Left lung (tissue), 10 donors: Measurements from ENCODE around the gene RLF. TPM values are rescaled to one million over a fixed set of nuclear protein-coding genes. Genes with fewer than 3 reads are reported as not detected.
A peak's percentile ranks its signal among the peaks of the same experiment; 100 is the strongest.

Source experiments
- ATAC-seq: fragments of 200-7000 bp; cut with Tn5 transposase; one replicate; pipeline ENCODE4 v1.9.1; 2020; ENCODE audit warnings: moderate library complexity
- DNase-seq, 4 donors: peaks; one replicate each; pipeline ENCODE4 v3.0.0-alpha.2; 2013 to 2020
- H3K27ac ChIP-seq, 2 donors: fragments of 200-600 bp; sonication (generic) in 1 of 2; one replicate each; pipeline versions ENCODE4 v1.5.0 to v1.8.0; 2020 to 2021
- H3K27me3 ChIP-seq, 2 donors: fragments of 200-600 bp; sonication (generic) in 1 of 2; one replicate each; pipeline versions ENCODE4 v1.5.0 to v1.8.0; 2020 to 2021
- H3K36me3 ChIP-seq, 2 donors: fragments of 200-600 bp; sonication (generic) in 1 of 2; one replicate each; pipeline versions ENCODE4 v1.5.0 to v1.8.0; 2020 to 2021
- H3K4me1 ChIP-seq, 2 donors: fragments of 200-600 bp; one replicate each; pipeline ENCODE4 v1.8.0; 2021
- H3K4me3 ChIP-seq, 2 donors: fragments of 200-600 bp; sonication (generic) in 1 of 2; one replicate each; pipeline versions ENCODE4 v1.5.0 to v1.8.0; 2020 to 2021; ENCODE audit warnings: mild to moderate bottlenecking in 1 of 2
- H3K9me3 ChIP-seq, 2 donors: fragments of 200-600 bp; sonication (generic) in 1 of 2; one replicate each; pipeline versions ENCODE4 v1.5.0 to v1.8.0; 2020 to 2021
- CTCF ChIP-seq, 2 donors: fragments of 200-600 bp; sonication (generic) in 1 of 2; IDR thresholded peaks; one replicate each; pipeline versions ENCODE4 v1.5.0 to v1.8.0; 2021; ENCODE audit warnings: antibody characterized with exemption in 2 of 2
- intact Hi-C, 2 donors: fragments of 100-400 bp; cut with DNase I; formaldehyde crosslinking; loops; one replicate each; pipeline versions ENCODE4 v1.11.2 to v1.14.2; 2022
- polyA plus RNA-seq, 6 donors: library from polyadenylated mRNA; unstranded; fragments of 120-200 nt; gene quantifications; one replicate each; pipeline ENCODE4 v1.2.1, GENCODE V29; 2013; ENCODE audit not compliant: insufficient read length in 6 of 6
- total RNA-seq, 2 donors: library from RNA; stranded (reverse); fragmentation: NEBNext Ultra II Directional; extraction: Animal tissue kit (Norgen Biotek cat#: 25700); gene quantifications; one replicate each; pipeline ENCODE4 v1.2.1, GENCODE V29; 2021
- donor health status: DM: no; HTN: yes; CAD: no.
- donor health status: DM: no; HTN: no; CAD: no.

Gene RLF
- total and polyA plus RNA-seq, 8 donors, result 11.2 to 34.4 (median 24.6) TPM

DNA sequence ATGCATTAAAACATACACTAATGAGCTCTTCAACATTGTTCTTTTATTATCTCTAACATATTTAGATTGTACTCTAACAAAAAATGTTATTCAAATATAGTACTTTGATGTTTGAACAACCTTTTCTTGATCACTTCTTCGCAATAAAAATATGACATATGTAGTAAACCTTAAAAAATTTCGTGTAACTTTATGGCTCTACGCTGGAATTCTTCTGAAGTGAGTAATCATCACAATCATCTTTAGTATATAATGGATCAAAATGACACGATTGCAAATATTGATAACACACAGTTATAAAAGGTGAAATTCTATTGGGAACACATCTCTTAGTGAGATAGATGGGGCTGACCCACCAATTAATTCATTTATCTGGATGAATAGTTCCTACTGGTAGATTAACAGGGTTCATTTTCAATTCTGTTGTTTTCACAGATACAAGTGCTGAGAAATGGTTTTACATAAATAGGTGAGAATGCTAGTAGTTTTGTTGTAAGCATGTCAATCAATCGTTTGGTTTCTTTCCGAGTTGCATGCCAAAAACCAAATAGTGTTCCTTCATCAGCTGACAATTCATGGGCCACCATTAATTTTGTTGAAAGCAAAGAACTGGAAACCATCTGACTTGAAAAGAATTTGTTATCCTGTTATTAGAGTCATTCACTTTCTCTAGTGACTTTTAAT is 95.4 kb downstream of the RLF start:
- DNase-seq (no peak), ATAC-seq (no peak)
- H3K4me3 ChIP-seq, result peak overlapping the region; percentile 61 to 95
- H3K36me3 ChIP-seq, result peaks cover 0 to 15% of the 10 kb centered on the region in 2 donors
- intact Hi-C loops, result no loop called here
- no peaks in the 10 kb centered on the region for H3K9me3 ChIP-seq
- no peaks in the 10 kb centered on the region for H3K27me3 ChIP-seq
- peak overlapping the region; percentile 97 to 98 for H3K27ac ChIP-seq
- peaks cover 8 to 44% of the 10 kb centered on the region in 2 donors for H3K4me1 ChIP-seq
- TF ChIP-seq CTCF (IDR thresholded peaks at IDR 0.05), result no peak

GRCh38 chr1:40257313-40257687 is 96.1 kb downstream of the RLF start:
- TF ChIP-seq CTCF (IDR thresholded peaks at IDR 0.05), result no peak
- Histone ChIP-seq H3K9me3 (no peaks in the 10 kb centered on the region), H3K36me3 (peaks cover 0 to 22% of the 10 kb centered on the region in 2 donors), H3K4me1 (peaks cover 8 to 49% of the 10 kb centered on the region in 2 donors), H3K27ac (peak overlapping the region; percentile 97 to 98), H3K27me3 (no peaks in the 10 kb centered on the region), H3K4me3 (peak overlapping the region; percentile 61 to 95)
- intact Hi-C loops, result no loop called here
- peak; percentile 24 for ATAC-seq
- no peak for DNase-seq

GRCh38 chr1:40257688-40258444 is 96.7 kb downstream of the RLF start, which contains the start of gene ZMPSTE24:
ZMPSTE24 (plus strand) TSS chr1:40258236; CDS start chr1:40258272, 36 bp downstream.
- no peaks in the 10 kb centered on the region for H3K9me3 ChIP-seq
- ATAC-seq (peak; percentile 99), DNase-seq (peak; percentile 95 to 97 (median 96))
- H3K27me3 ChIP-seq, result no peaks in the 10 kb centered on the region
- H3K4me1 ChIP-seq, result peaks cover 8 to 55% of the 10 kb centered on the region in 2 donors
- intact Hi-C loops, result no loop called here
- H3K4me3 ChIP-seq, result peak within 1 kb of the TSS; percentile 61 to 95
- peaks cover 0 to 28% of the 10 kb centered on the region in 2 donors for H3K36me3 ChIP-seq
- peak within 1 kb of the TSS; percentile 97 to 98 for H3K27ac ChIP-seq
- no peak for TF ChIP-seq CTCF (IDR thresholded peaks at IDR 0.05)

GRCh38 chr1:40258445-40258769 is 97.2 kb downstream of the RLF start:
- TF ChIP-seq CTCF (IDR thresholded peaks at IDR 0.05), result no peak
- peaks cover 8 to 61% of the 10 kb centered on the region in 2 donors for H3K4me1 ChIP-seq
- no peaks in the 10 kb centered on the region for H3K9me3 ChIP-seq
- H3K27ac ChIP-seq, result peak overlapping the region; percentile 97 to 98
- H3K27me3 ChIP-seq, result no peaks in the 10 kb centered on the region
- DNase-seq (peak in 1 of 4 donors; percentile 24), ATAC-seq (peak; percentile 7)
- intact Hi-C loops, result no loop called here
- H3K36me3 ChIP-seq, result peaks cover 0 to 33% of the 10 kb centered on the region in 2 donors
- H3K4me3 ChIP-seq, result peak overlapping the region; percentile 61 to 95

- Histone ChIP-seq H3K4me3 (no peak overlapping the region), H3K27me3 (no peaks in the 10 kb centered on the region), H3K9me3 (no peaks in the 10 kb centered on the region), H3K27ac (no peak overlapping the region), H3K36me3 (peaks cover 0 to 71% of the 10 kb centered on the region in 2 donors), H3K4me1 (peaks cover 3 to 33% of the 10 kb centered on the region in 2 donors)
- no peak for TF ChIP-seq CTCF (IDR thresholded peaks at IDR 0.05)
- intact Hi-C loops, result no loop called here
- ATAC-seq, result peak; percentile 16
- DNase-seq, result no peak
Observed at GRCh38 chr1:40264354-40264781, 103.2 kb downstream of the RLF start.
